GM18870 (cell line): ENCODE data around the gene GLDN.

Source experiments
- ATAC-seq: cut with Tn5 transposase; IDR thresholded peaks from one replicate; pipeline ENCODE4 v1.9.1; 2021; ENCODE audit warnings: moderate library complexity; ENCODE audit not compliant: unreplicated experiment

The GLDN gene

GRCh38 chr15:51341366-51342226 lies at the start of gene GLDN:
Gene GLDN (plus strand): TSS chr15:51341655. CDS start chr15:51341685, 30 bp downstream.
- no peak for ATAC-seq

GRCh38 chr15:51298620-51299019 lies 42.8 kb upstream of the GLDN start:
- ATAC-seq, result no peak

GRCh38 chr15:51299187-51300015 lies 42.1 kb upstream of the GLDN start:
- no peak for ATAC-seq

GRCh38 chr15:51302480-51302879 lies 39.0 kb upstream of the GLDN start:
- no peak for ATAC-seq

- no peak for ATAC-seq
Measured at GRCh38 chr15:51303462-51303980, 37.9 kb upstream of the GLDN start.

GRCh38 chr15:51307325-51307724 lies 34.1 kb upstream of the GLDN start:
- ATAC-seq, result no peak

- ATAC-seq, result no peak
Measured at GRCh38 chr15:51307811-51308210, 33.6 kb upstream of the GLDN start.

GRCh38 chr15:51310064-51310463 lies 31.4 kb upstream of the GLDN start:
- ATAC-seq, result no peak

GRCh38 chr15:51311510-51311909 lies 29.9 kb upstream of the GLDN start:
- no peak for ATAC-seq

- ATAC-seq, result no peak
Measured at GRCh38 chr15:51312166-51313073, 29.0 kb upstream of the GLDN start.

GRCh38 chr15:51313074-51313393 lies 28.4 kb upstream of the GLDN start:
- ATAC-seq, result no peak

- ATAC-seq, result no peak
Measured at GRCh38 chr15:51313644-51314280, 27.7 kb upstream of the GLDN start.

- ATAC-seq, result no peak
Measured at GRCh38 chr15:51314391-51315337, 26.8 kb upstream of the GLDN start.

GRCh38 chr15:51315726-51316125 lies 25.7 kb upstream of the GLDN start:
- no peak for ATAC-seq

GRCh38 chr15:51316636-51317035 lies 24.8 kb upstream of the GLDN start:
- no peak for ATAC-seq

- ATAC-seq, result no peak
Measured at GRCh38 chr15:51318382-51319150, 22.9 kb upstream of the GLDN start.

GRCh38 chr15:51319539-51319938 lies 21.9 kb upstream of the GLDN start:
- ATAC-seq, result no peak

GRCh38 chr15:51320843-51321242 lies 20.6 kb upstream of the GLDN start:
- ATAC-seq, result no peak

GRCh38 chr15:51321316-51321715 lies 20.1 kb upstream of the GLDN start:
- ATAC-seq, result no peak
